ENCODE data around the gene ZNF467.

Gene ZNF467

GRCh38 chr7:149727899-149728476 lies 45.4 kb downstream of the ZNF467 start:
- no peak for TF ChIP-seq CTCF (IDR thresholded peaks at IDR 0.05; ENCODE audit: control extremely low read depth, extremely low read depth, low read depth, missing control alignments)
- CTCF ChIA-PET = interaction anchor here (6.4 kb wide), 1 partner anchor 14 kb away, joined by 45 read pairs; no protein-coding TSS in a partner anchor
- no peak for DNase-seq (ENCODE audit: extremely low spot score)
- POLR2A ChIA-PET = no interaction called here

GRCh38 chr7:149727053-149727898 lies 46.1 kb downstream of the ZNF467 start:
- DNase-seq (ENCODE audit: extremely low spot score) = no peak
- ChIA-PET POLR2A (no interaction called here), CTCF (no interaction called here)
- no peak for TF ChIP-seq CTCF (IDR thresholded peaks at IDR 0.05; ENCODE audit: control extremely low read depth, extremely low read depth, low read depth, missing control alignments)

- CTCF ChIA-PET = no interaction called here
Measured at GRCh38 chr7:149725916-149726315, 47.5 kb downstream of the ZNF467 start.

GRCh38 chr7:149725426-149725821 lies 48.0 kb downstream of the ZNF467 start:
- no peak for DNase-seq (ENCODE audit: extremely low spot score)
- TF ChIP-seq CTCF (IDR thresholded peaks at IDR 0.05; ENCODE audit: control extremely low read depth, extremely low read depth, low read depth, missing control alignments) = no peak
- ChIA-PET POLR2A (no interaction called here), CTCF (interaction anchor here (4.5 kb wide), 1 partner anchor 63 kb away, joined by 18 read pairs; no protein-coding TSS in a partner anchor)

More at GRCh38 chr7:149725916-149726315, 47.5 kb downstream of the ZNF467 start:
- TF ChIP-seq CTCF (IDR thresholded peaks at IDR 0.05; ENCODE audit: control extremely low read depth, extremely low read depth, low read depth, missing control alignments) = no peak
- POLR2A ChIA-PET = no interaction called here
- DNase-seq (ENCODE audit: extremely low spot score) = no peak

- CTCF ChIA-PET = interaction anchor here (1.5 to 4.5 kb wide), 3 partner anchors 17 to 62 kb away, joined by 4 to 19 read pairs (median 18); no protein-coding TSS in a partner anchor
- POLR2A ChIA-PET = no interaction called here
- no peak for DNase-seq (ENCODE audit: extremely low spot score)
- no peak for TF ChIP-seq CTCF (IDR thresholded peaks at IDR 0.05; ENCODE audit: control extremely low read depth, extremely low read depth, low read depth, missing control alignments)
Measured at GRCh38 chr7:149724661-149725425, 48.5 kb downstream of the ZNF467 start.

GRCh38 chr7:149723795-149724495 lies 49.4 kb downstream of the ZNF467 start:
- ChIA-PET CTCF (interaction anchor here (0.9 to 4.5 kb wide), 6 partner anchors 11 to 61 kb away, joined by 3 to 19 read pairs (median 4); no protein-coding TSS in a partner anchor), POLR2A (no interaction called here)
- no peak for TF ChIP-seq CTCF (IDR thresholded peaks at IDR 0.05; ENCODE audit: control extremely low read depth, extremely low read depth, low read depth, missing control alignments)
- DNase-seq (ENCODE audit: extremely low spot score) = no peak
